Endodermal cell (in vitro differentiated cells): ENCODE results near the gene NGFR. TPM values are rescaled to one million over a fixed set of nuclear protein-coding genes. Genes with fewer than 3 reads are reported as not detected.

Source experiments
- DNase-seq: peaks from one replicate; pipeline ENCODE4 v3.0.0-alpha.2; 2017
- H3K27ac ChIP-seq: 2 replicates; pipeline ENCODE4 v1.5.1; 2013; ENCODE audit warnings: mild to moderate bottlenecking, low read depth, low read length, moderate library complexity
- H3K27me3 ChIP-seq: 2 replicates; pipeline ENCODE4 v1.6.1; 2013; ENCODE audit warnings: mild to moderate bottlenecking, low read length, moderate library complexity; ENCODE audit not compliant: insufficient read depth, control insufficient read depth, poor library complexity, severe bottlenecking
- H3K36me3 ChIP-seq: 2 replicates; pipeline ENCODE4 v1.7.0; 2013; ENCODE audit warnings: mild to moderate bottlenecking, low read length, moderate library complexity; ENCODE audit not compliant: control insufficient read depth, insufficient read depth
- H3K4me1 ChIP-seq: one replicate; pipeline ENCODE4 v1.7.0; 2013; ENCODE audit warnings: low read length; ENCODE audit not compliant: control insufficient read depth, insufficient read depth
- H3K4me3 ChIP-seq: 2 replicates; pipeline ENCODE4 v1.5.1; 2013; ENCODE audit warnings: mild to moderate bottlenecking, low read length, moderate library complexity
- H3K9ac ChIP-seq: 2 replicates; pipeline ENCODE4 v1.6.1; 2013; ENCODE audit warnings: mild to moderate bottlenecking, low read length, moderate library complexity; ENCODE audit not compliant: poor library complexity, severe bottlenecking; ENCODE audit errors: extremely low read depth
- H3K9me3 ChIP-seq: 2 replicates; pipeline ENCODE4 v1.6.1; 2013; ENCODE audit warnings: mild to moderate bottlenecking, low read length, moderate library complexity; ENCODE audit not compliant: control insufficient read depth
- H3K27ac Mint-ChIP-seq: 2 replicates; pipeline ENCODE4 v1.8.0; 2020; ENCODE audit warnings: mixed read lengths
- H3K27me3 Mint-ChIP-seq: 2 replicates; pipeline ENCODE4 v1.8.0; 2021; ENCODE audit warnings: mild to moderate bottlenecking, mixed read lengths; ENCODE audit not compliant: insufficient read depth
- H3K36me3 Mint-ChIP-seq: 2 replicates; pipeline ENCODE4 v1.8.0; 2020; ENCODE audit warnings: low read depth, mixed read lengths
- H3K4me1 Mint-ChIP-seq: 2 replicates; pipeline ENCODE4 v1.8.0; 2020; ENCODE audit warnings: mixed read lengths
- H3K4me3 Mint-ChIP-seq: 2 replicates; pipeline ENCODE4 v1.8.0; 2020; ENCODE audit warnings: mild to moderate bottlenecking, moderate library complexity, mixed read lengths
- H3K9me3 Mint-ChIP-seq: 2 replicates; pipeline ENCODE4 v1.8.0; 2020; ENCODE audit warnings: mild to moderate bottlenecking, mixed read lengths
- WGBS, 2 experiments: methylation state at CpG; one replicate each; pipeline versions ENCODE4 v1.1.5 to v1.1.7; 2013; ENCODE audit warnings: missing lambda C conversion rate in 2 of 2, mixed read lengths in 1 of 2; ENCODE audit not compliant: insufficient coverage in 1 of 2, insufficient read length in 1 of 2; 5-methylcytosine and 5-hydroxymethylcytosine counted together
- total RNA-seq, 2 donors: library from RNA; stranded (reverse); fragmentation: NEBNext Ultra II Directional in 1 of 2; extraction: Animal tissue kit (Norgen Biotek cat#: 25700) in 1 of 2; gene quantifications; 2 replicates in 1 of 2; 3 replicates in 1 of 2; pipeline ENCODE4 v1.2.1, GENCODE V29; 2021
- TF ChIP-seq, protein P1 (sequence below): fragments of 200-600 bp; sonication (generic); conservative IDR thresholded peaks from 2 replicates; pipeline ENCODE4 v1.5.0; 2021; ENCODE audit warnings: antibody characterized with exemption, mild to moderate bottlenecking

NGFR gene
- total RNA-seq, 2 donors from 2014 or later = 1.3 to 1.6 TPM

- Mint-ChIP-seq H3K4me3 (no peak overlapping the region), H3K27ac (no peak overlapping the region), H3K4me1 (peaks cover 18% of the 10 kb centered on the region), H3K27me3 (peaks cover 9% of the 10 kb centered on the region), H3K9me3 (no peaks in the 10 kb centered on the region), H3K36me3 (no peaks in the 10 kb centered on the region)
- Histone ChIP-seq H3K27me3 (no peaks in the 10 kb centered on the region), H3K4me1 (peaks cover 9% of the 10 kb centered on the region), H3K9me3 (no peaks in the 10 kb centered on the region), H3K27ac (no peak overlapping the region), H3K9ac (no peak overlapping the region), H3K4me3 (no peak overlapping the region), H3K36me3 (no peaks in the 10 kb centered on the region)
- WGBS, 2 experiments = 83 to 93% methylated on average over 5 to 8 of the region's 8 CpGs
- peak; percentile 70 for DNase-seq
- TF ChIP-seq, protein P1, sequence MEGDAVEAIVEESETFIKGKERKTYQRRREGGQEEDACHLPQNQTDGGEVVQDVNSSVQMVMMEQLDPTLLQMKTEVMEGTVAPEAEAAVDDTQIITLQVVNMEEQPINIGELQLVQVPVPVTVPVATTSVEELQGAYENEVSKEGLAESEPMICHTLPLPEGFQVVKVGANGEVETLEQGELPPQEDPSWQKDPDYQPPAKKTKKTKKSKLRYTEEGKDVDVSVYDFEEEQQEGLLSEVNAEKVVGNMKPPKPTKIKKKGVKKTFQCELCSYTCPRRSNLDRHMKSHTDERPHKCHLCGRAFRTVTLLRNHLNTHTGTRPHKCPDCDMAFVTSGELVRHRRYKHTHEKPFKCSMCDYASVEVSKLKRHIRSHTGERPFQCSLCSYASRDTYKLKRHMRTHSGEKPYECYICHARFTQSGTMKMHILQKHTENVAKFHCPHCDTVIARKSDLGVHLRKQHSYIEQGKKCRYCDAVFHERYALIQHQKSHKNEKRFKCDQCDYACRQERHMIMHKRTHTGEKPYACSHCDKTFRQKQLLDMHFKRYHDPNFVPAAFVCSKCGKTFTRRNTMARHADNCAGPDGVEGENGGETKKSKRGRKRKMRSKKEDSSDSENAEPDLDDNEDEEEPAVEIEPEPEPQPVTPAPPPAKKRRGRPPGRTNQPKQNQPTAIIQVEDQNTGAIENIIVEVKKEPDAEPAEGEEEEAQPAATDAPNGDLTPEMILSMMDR = no peak
Observed at GRCh38 chr17:49545007-49545660, 50.0 kb downstream of the NGFR start.

DNA sequence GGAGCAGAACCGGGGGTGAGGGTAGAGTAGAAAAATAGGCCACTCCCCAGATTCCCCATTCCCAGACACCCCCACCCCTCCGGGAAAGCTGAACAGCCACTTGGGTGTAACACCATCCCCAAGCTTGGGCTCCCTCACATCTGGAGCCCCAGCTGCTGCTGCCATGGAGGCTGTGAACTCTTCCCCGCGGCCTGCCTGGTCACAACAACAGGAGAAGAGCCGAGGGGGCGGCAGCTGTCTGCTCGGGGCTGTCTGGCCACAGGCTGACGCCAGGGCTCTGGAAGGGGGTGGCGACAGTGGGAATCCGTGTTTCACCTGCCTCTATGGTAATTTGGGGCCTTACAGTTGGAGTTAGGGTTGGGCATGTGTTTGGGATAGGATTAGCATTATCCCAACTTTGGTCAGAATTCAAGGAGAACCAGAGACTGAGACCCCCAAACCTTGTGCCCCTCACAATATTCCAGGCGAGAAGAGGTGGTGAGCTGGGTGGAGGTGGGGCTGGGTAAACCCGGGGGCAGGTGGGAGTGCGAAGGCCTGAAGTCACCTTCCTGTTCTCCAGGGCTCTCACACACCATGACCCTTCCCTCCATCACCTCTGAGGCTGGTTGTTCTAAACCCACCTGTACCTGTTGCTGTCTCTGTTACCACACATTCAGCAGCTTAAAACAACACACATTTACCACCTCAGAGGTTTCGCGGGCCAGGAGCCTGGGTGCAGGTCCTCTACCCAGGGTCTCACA, 50.9 kb downstream of the NGFR start:
- TF ChIP-seq, protein P1 = no peak
- H3K27me3 ChIP-seq = no peaks in the 10 kb centered on the region
- H3K27ac Mint-ChIP-seq = no peak overlapping the region
- no peak overlapping the region for H3K4me3 Mint-ChIP-seq
- H3K4me1 ChIP-seq = peaks cover 9% of the 10 kb centered on the region
- H3K36me3 ChIP-seq = no peaks in the 10 kb centered on the region
- peaks cover 7% of the 10 kb centered on the region for H3K27me3 Mint-ChIP-seq
- H3K27ac ChIP-seq = no peak overlapping the region
- H3K9me3 ChIP-seq = no peaks in the 10 kb centered on the region
- H3K9me3 Mint-ChIP-seq = no peaks in the 10 kb centered on the region
- peak; percentile 66 for DNase-seq
- H3K9ac ChIP-seq = no peak overlapping the region
- no peak overlapping the region for H3K4me3 ChIP-seq
- no peaks in the 10 kb centered on the region for H3K36me3 Mint-ChIP-seq
- WGBS, 2 experiments = 82 to 84% methylated on average over 8 to 14 of the region's 15 CpGs
- peaks cover 18% of the 10 kb centered on the region for H3K4me1 Mint-ChIP-seq

- no peak overlapping the region for H3K27ac Mint-ChIP-seq
- Histone ChIP-seq H3K9me3 (no peaks in the 10 kb centered on the region), H3K27me3 (no peaks in the 10 kb centered on the region), H3K4me3 (no peak overlapping the region), H3K36me3 (no peaks in the 10 kb centered on the region), H3K9ac (no peak overlapping the region), H3K4me1 (peaks cover 9% of the 10 kb centered on the region), H3K27ac (no peak overlapping the region)
- H3K27me3 Mint-ChIP-seq = peaks cover 7% of the 10 kb centered on the region
- 90 to 91% methylated on average over 14 to 18 of the region's 18 CpGs for WGBS, 2 experiments
- H3K4me3 Mint-ChIP-seq = no peak overlapping the region
- H3K9me3 Mint-ChIP-seq = no peaks in the 10 kb centered on the region
- no peaks in the 10 kb centered on the region for H3K36me3 Mint-ChIP-seq
- peak; percentile 61 for DNase-seq
- TF ChIP-seq, protein P1 = no peak
- peaks cover 18% of the 10 kb centered on the region for H3K4me1 Mint-ChIP-seq
Observed at GRCh38 chr17:49546546-49547535, 51.7 kb downstream of the NGFR start.
